Nephron (organoid): ENCODE data around the gene APOLD1.

Source experiments
- H3K27ac Mint-ChIP-seq, 3 experiments: 2 replicates each; pipeline ENCODE4 v1.8.0; 2020; ENCODE audit warnings: mixed read lengths in 3 of 3, mild to moderate bottlenecking in 2 of 3, moderate library complexity in 1 of 3
- H3K27me3 Mint-ChIP-seq: 2 replicates; pipeline ENCODE4 v1.8.0; 2021; ENCODE audit warnings: low read depth, mild to moderate bottlenecking, moderate library complexity, mixed read lengths
- H3K36me3 Mint-ChIP-seq: 2 replicates; pipeline ENCODE4 v1.8.0; 2020; ENCODE audit warnings: low read depth, mixed read lengths
- H3K4me1 Mint-ChIP-seq: 2 replicates; pipeline ENCODE4 v1.8.0; 2020; ENCODE audit warnings: mixed read lengths
- H3K4me3 Mint-ChIP-seq, 3 experiments: 2 replicates each; pipeline ENCODE4 v1.8.0; 2020; ENCODE audit warnings: mild to moderate bottlenecking in 3 of 3, mixed read lengths in 3 of 3, moderate library complexity in 2 of 3
- H3K9me3 Mint-ChIP-seq: 2 replicates; pipeline ENCODE4 v1.8.0; 2020; ENCODE audit warnings: mixed read lengths
- CTCF ChIP-seq, 3 experiments: fragments of 200-600 bp; sonication (generic); IDR thresholded peaks; one replicate each; pipeline ENCODE4 v1.5.0; 2021; ENCODE audit warnings: antibody characterized with exemption in 3 of 3; ENCODE audit not compliant: unreplicated experiment in 3 of 3

APOLD1 gene

DNA sequence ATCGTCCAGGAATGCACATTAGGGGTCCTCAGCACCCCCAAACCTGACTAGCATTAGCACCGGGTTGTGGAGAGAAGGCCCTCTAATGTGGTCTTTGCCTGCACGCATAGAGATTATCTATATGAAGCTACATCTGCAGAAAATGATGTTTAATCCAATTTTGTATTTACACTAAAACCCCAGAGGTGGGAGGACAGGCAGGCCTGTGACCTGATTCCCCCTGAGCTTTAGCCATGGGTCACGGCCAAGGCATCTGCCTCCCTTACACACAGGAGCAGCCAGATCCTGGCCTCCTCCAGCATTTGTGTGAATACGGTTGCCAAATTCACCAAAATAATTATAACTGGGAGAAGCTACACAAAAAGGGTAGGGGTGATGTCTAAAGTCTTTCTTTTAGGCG lies 7.0 kb downstream of the APOLD1 start:
- Mint-ChIP-seq H3K27me3 (no peaks in the 10 kb centered on the region), H3K4me1 (peaks cover 48% of the 10 kb centered on the region), H3K27ac (peak overlapping the region; percentile 96 to 98 (median 98)), H3K9me3 (no peaks in the 10 kb centered on the region), H3K4me3 (peak overlapping the region in 2 of 3 experiments; percentile 52 to 59), H3K36me3 (no peaks in the 10 kb centered on the region)
- TF ChIP-seq CTCF (IDR thresholded peaks at IDR 0.05; ENCODE audit: unreplicated experiment in 3 of 3) = no peak

GRCh38 chr12:12794686-12795085 lies 9.2 kb downstream of the APOLD1 start:
- Mint-ChIP-seq H3K4me3 (no peak overlapping the region), H3K4me1 (peaks cover 29% of the 10 kb centered on the region), H3K27me3 (no peaks in the 10 kb centered on the region), H3K36me3 (no peaks in the 10 kb centered on the region), H3K27ac (peak overlapping the region; percentile 78 to 90 (median 88)), H3K9me3 (no peaks in the 10 kb centered on the region)
- TF ChIP-seq CTCF (IDR thresholded peaks at IDR 0.05; ENCODE audit: unreplicated experiment in 3 of 3) = no peak

- no peak for TF ChIP-seq CTCF (IDR thresholded peaks at IDR 0.05; ENCODE audit: unreplicated experiment in 3 of 3)
- H3K9me3 Mint-ChIP-seq = no peaks in the 10 kb centered on the region
- peak overlapping the region; percentile 40 to 79 (median 71) for H3K27ac Mint-ChIP-seq
- peaks cover 21% of the 10 kb centered on the region for H3K4me1 Mint-ChIP-seq
- H3K4me3 Mint-ChIP-seq = no peak overlapping the region
- no peaks in the 10 kb centered on the region for H3K36me3 Mint-ChIP-seq
- no peaks in the 10 kb centered on the region for H3K27me3 Mint-ChIP-seq
Measured at GRCh38 chr12:12796171-12796570, 10.7 kb downstream of the APOLD1 start.

- no peak overlapping the region for H3K4me3 Mint-ChIP-seq
- TF ChIP-seq CTCF (IDR thresholded peaks at IDR 0.05; ENCODE audit: unreplicated experiment in 3 of 3) = no peak
- peak overlapping the region in 2 of 3 experiments; percentile 13 to 51 for H3K27ac Mint-ChIP-seq
- H3K36me3 Mint-ChIP-seq = no peaks in the 10 kb centered on the region
- H3K4me1 Mint-ChIP-seq = peaks cover 14% of the 10 kb centered on the region
- no peaks in the 10 kb centered on the region for H3K27me3 Mint-ChIP-seq
- H3K9me3 Mint-ChIP-seq = no peaks in the 10 kb centered on the region
Measured at GRCh38 chr12:12796928-12797793, 11.7 kb downstream of the APOLD1 start.

- no peaks in the 10 kb centered on the region for H3K9me3 Mint-ChIP-seq
- peaks cover 10% of the 10 kb centered on the region for H3K4me1 Mint-ChIP-seq
- H3K36me3 Mint-ChIP-seq = no peaks in the 10 kb centered on the region
- no peak overlapping the region for H3K4me3 Mint-ChIP-seq
- no peak for TF ChIP-seq CTCF (IDR thresholded peaks at IDR 0.05; ENCODE audit: unreplicated experiment in 3 of 3)
- no peaks in the 10 kb centered on the region for H3K27me3 Mint-ChIP-seq
- H3K27ac Mint-ChIP-seq = peak overlapping the region in 2 of 3 experiments; percentile 4 to 50
Measured at GRCh38 chr12:12797794-12798152, 12.3 kb downstream of the APOLD1 start.

- Mint-ChIP-seq H3K36me3 (no peaks in the 10 kb centered on the region), H3K27me3 (no peaks in the 10 kb centered on the region), H3K9me3 (no peaks in the 10 kb centered on the region), H3K4me1 (peaks cover 8% of the 10 kb centered on the region), H3K4me3 (no peak overlapping the region), H3K27ac (no peak overlapping the region)
- no peak for TF ChIP-seq CTCF (IDR thresholded peaks at IDR 0.05; ENCODE audit: unreplicated experiment in 3 of 3)
Measured at GRCh38 chr12:12798480-12798879, 13.0 kb downstream of the APOLD1 start.
